Adrenal gland (tissue), 5 donors: ENCODE measurements around the gene PTPRN2.

Experiments
- CTCF ChIP-seq, 6 experiments: fragments of 450-650 bp in 4 of 6; fragments of 200-600 bp in 2 of 6; sonication (generic) in 1 of 6; IDR thresholded peaks; 1 replicate in 5 of 6; 2 replicates in 1 of 6; pipeline versions ENCODE4 v1.5.1 to v1.8.0; 2016 to 2021; ENCODE audit warnings: antibody characterized with exemption in 6 of 6, mild to moderate bottlenecking in 2 of 6, moderate library complexity in 1 of 6
- POLR2A ChIP-seq, 2 donors: fragments of 450-650 bp; IDR thresholded peaks; one replicate each; pipeline ENCODE4 v1.6.1; 2017; ENCODE audit warnings: antibody characterized with exemption in 2 of 2, mild to moderate bottlenecking in 2 of 2, moderate library complexity in 1 of 2
- donor health status: DM: no; HTN: no; CAD: no.

- TF ChIP-seq CTCF (IDR thresholded peaks at IDR 0.05) (no peak), POLR2A (IDR thresholded peaks at IDR 0.05) (no peak)
Measured at GRCh38 chr7:158471716-158472115, 115.9 kb downstream of the PTPRN2 start.
